H9 (cell line): ENCODE data around the gene DAAM2. TPM values are rescaled to one million over a fixed set of nuclear protein-coding genes. Genes with fewer than 3 reads are reported as not detected.

ENCODE experiments used
- DNase-seq: peaks from one replicate; pipeline ENCODE4 v3.0.0-alpha.2; 2017
- H2AFZ ChIP-seq: one replicate; pipeline ENCODE4 v1.6.1; 2013; ENCODE audit warnings: mild to moderate bottlenecking, low read length, control low read depth, moderate library complexity
- H2AK5ac ChIP-seq: 2 replicates; pipeline ENCODE4 v1.6.1; 2013; ENCODE audit warnings: low read length, control low read depth, mixed read lengths; ENCODE audit not compliant: insufficient read length
- H2BK120ac ChIP-seq: one replicate; pipeline ENCODE4 v1.6.1; 2013; ENCODE audit warnings: low read depth, mild to moderate bottlenecking, low read length, control low read depth, inconsistent platforms; ENCODE audit not compliant: poor library complexity, severe bottlenecking
- H2BK12ac ChIP-seq: 2 replicates; pipeline ENCODE4 v1.6.1; 2013; ENCODE audit warnings: low read length, control low read depth, mixed read lengths, low read depth; ENCODE audit not compliant: insufficient read length
- H2BK15ac ChIP-seq: 2 replicates; pipeline ENCODE4 v1.6.1; 2013; ENCODE audit warnings: low read depth, low read length, control low read depth
- H2BK20ac ChIP-seq: one replicate; pipeline ENCODE4 v1.6.1; 2013; ENCODE audit warnings: low read depth, mild to moderate bottlenecking, low read length, control low read depth, inconsistent platforms; ENCODE audit not compliant: poor library complexity, severe bottlenecking
- H2BK5ac ChIP-seq: 2 replicates; pipeline ENCODE4 v1.6.1; 2013; ENCODE audit warnings: low read length, control low read depth, mixed read lengths; ENCODE audit not compliant: insufficient read length
- H3K14ac ChIP-seq: 2 replicates; pipeline ENCODE4 v1.6.1; 2013; ENCODE audit warnings: low read length, control low read depth; ENCODE audit not compliant: insufficient read depth
- H3K18ac ChIP-seq: 2 replicates; pipeline ENCODE4 v1.6.1; 2013; ENCODE audit warnings: low read depth, mild to moderate bottlenecking, mixed read lengths, low read length, control low read depth; ENCODE audit not compliant: insufficient read length
- H3K23ac ChIP-seq: 2 replicates; pipeline ENCODE4 v1.6.1; 2013; ENCODE audit warnings: low read length, control low read depth, mixed read lengths, low read depth; ENCODE audit not compliant: insufficient read length
- H3K23me2 ChIP-seq: 2 replicates; pipeline ENCODE4 v1.6.1; 2013; ENCODE audit warnings: low read depth, mild to moderate bottlenecking, mixed read lengths, low read length, control low read depth; ENCODE audit not compliant: insufficient read length, poor library complexity, severe bottlenecking
- H3K27ac ChIP-seq: 2 replicates; pipeline ENCODE4 v1.5.1; 2013; ENCODE audit warnings: low read length, control low read depth, mixed read lengths, low read depth; ENCODE audit not compliant: insufficient read length
- H3K27me3 ChIP-seq: 2 replicates; pipeline ENCODE4 v1.6.1; 2013; ENCODE audit warnings: low read length, control low read depth, inconsistent platforms; ENCODE audit not compliant: insufficient read depth
- H3K4ac ChIP-seq: 2 replicates; pipeline ENCODE4 v1.6.1; 2013; ENCODE audit warnings: low read depth, mild to moderate bottlenecking, control low read depth, inconsistent platforms, low read length, moderate library complexity
- H3K4me1 ChIP-seq: 2 replicates; pipeline ENCODE4 v1.6.1; 2013; ENCODE audit warnings: low read length, control low read depth, inconsistent platforms; ENCODE audit not compliant: insufficient read depth
- H3K4me2 ChIP-seq: 2 replicates; pipeline ENCODE4 v1.6.1; 2013; ENCODE audit warnings: low read length, control low read depth, mixed read lengths; ENCODE audit not compliant: insufficient read length, insufficient read depth
- H3K56ac ChIP-seq: 2 replicates; pipeline ENCODE4 v1.6.1; 2013; ENCODE audit warnings: low read depth, mild to moderate bottlenecking, mixed read lengths, low read length, control low read depth; ENCODE audit not compliant: insufficient read length
- H3K79me1 ChIP-seq: 2 replicates; pipeline ENCODE4 v1.6.1; 2013; ENCODE audit warnings: low read depth, mild to moderate bottlenecking, moderate library complexity, low read length, control low read depth, inconsistent platforms; ENCODE audit not compliant: insufficient read depth, poor library complexity, severe bottlenecking
- H3K79me2 ChIP-seq: 2 replicates; pipeline ENCODE4 v1.6.1; 2013; ENCODE audit warnings: low read length, control low read depth, inconsistent platforms; ENCODE audit not compliant: insufficient read depth
- H3K9ac ChIP-seq: 2 replicates; pipeline ENCODE4 v1.6.1; 2013; ENCODE audit warnings: low read length, control low read depth, mixed read lengths; ENCODE audit not compliant: insufficient read length; ENCODE audit errors: extremely low read depth
- H3K9me3 ChIP-seq: one replicate; pipeline ENCODE4 v1.6.1; 2013; ENCODE audit warnings: low read depth, low read length, inconsistent platforms; ENCODE audit not compliant: control insufficient read depth
- H3T11ph ChIP-seq: one replicate; pipeline ENCODE4 v1.6.1; 2013; ENCODE audit warnings: mild to moderate bottlenecking, low read length, control low read depth, inconsistent platforms
- H4K20me1 ChIP-seq: one replicate; pipeline ENCODE4 v1.6.1; 2013; ENCODE audit not compliant: control insufficient read depth, insufficient read length, insufficient read depth
- H4K5ac ChIP-seq: 2 replicates; pipeline ENCODE4 v1.6.1; 2013; ENCODE audit warnings: low read depth, mild to moderate bottlenecking, mixed read lengths, low read length, control low read depth; ENCODE audit not compliant: insufficient read length
- H4K8ac ChIP-seq: replicated peaks from 2 replicates; pipeline ENCODE4 v1.6.1; 2013; ENCODE audit warnings: low read length, control low read depth, mixed read lengths, low read depth; ENCODE audit not compliant: insufficient read length
- H4K91ac ChIP-seq: 2 replicates; pipeline ENCODE4 v1.6.1; 2013; ENCODE audit warnings: low read depth, mild to moderate bottlenecking, moderate library complexity, mixed read lengths, low read length, control low read depth; ENCODE audit not compliant: insufficient read length
- H3K27ac Mint-ChIP-seq, 3 experiments: 2 replicates in 2 of 3; 3 replicates in 1 of 3; pipeline ENCODE4 v1.8.0; 2020 to 2021; ENCODE audit warnings: mixed read lengths in 3 of 3, mild to moderate bottlenecking in 1 of 3, moderate library complexity in 1 of 3
- H3K27me3 Mint-ChIP-seq: 2 replicates; pipeline ENCODE4 v1.8.0; 2021; ENCODE audit warnings: low read depth, mild to moderate bottlenecking, moderate library complexity, mixed read lengths
- H3K36me3 Mint-ChIP-seq, 3 experiments: 2 replicates in 2 of 3; 3 replicates in 1 of 3; pipeline ENCODE4 v1.8.0; 2020 to 2021; ENCODE audit warnings: low read depth in 3 of 3, mixed read lengths in 3 of 3; ENCODE audit not compliant: insufficient read depth in 1 of 3
- H3K4me1 Mint-ChIP-seq, 2 experiments: 2 replicates each; pipeline ENCODE4 v1.8.0; 2020; ENCODE audit warnings: mixed read lengths in 2 of 2
- H3K4me3 Mint-ChIP-seq, 2 experiments: 2 replicates in 1 of 2; 3 replicates in 1 of 2; pipeline ENCODE4 v1.8.0; 2020 to 2021; ENCODE audit warnings: mild to moderate bottlenecking in 2 of 2, mixed read lengths in 2 of 2, moderate library complexity in 1 of 2
- H3K9me3 Mint-ChIP-seq, 2 experiments: 2 replicates in 1 of 2; 3 replicates in 1 of 2; pipeline ENCODE4 v1.8.0; 2020; ENCODE audit warnings: mild to moderate bottlenecking in 2 of 2, mixed read lengths in 2 of 2, moderate library complexity in 1 of 2
- WGBS: extraction: QIAGEN DNeasy Blood & Tissue Kit; methylation state at CpG from one replicate; pipeline ENCODE4 v1.1.7; 2013; ENCODE audit warnings: missing lambda C conversion rate, low lambda C conversion rate, mixed read lengths; ENCODE audit not compliant: insufficient read length; ENCODE audit errors: extremely low coverage; 5-methylcytosine and 5-hydroxymethylcytosine counted together
- total RNA-seq: library from RNA; stranded (reverse); gene quantifications from 2 replicates; pipeline ENCODE4 v1.2.1, GENCODE V29; 2021
- TF ChIP-seq, protein P1 (sequence below): fragments of 200-600 bp; sonication (generic); conservative IDR thresholded peaks from 3 replicates; pipeline ENCODE4 v1.8.0; 2021; ENCODE audit warnings: antibody characterized with exemption, mild to moderate bottlenecking

Gene DAAM2
- total RNA-seq, 1 experiment from 2014 or later: 1.1 TPM

DNA sequence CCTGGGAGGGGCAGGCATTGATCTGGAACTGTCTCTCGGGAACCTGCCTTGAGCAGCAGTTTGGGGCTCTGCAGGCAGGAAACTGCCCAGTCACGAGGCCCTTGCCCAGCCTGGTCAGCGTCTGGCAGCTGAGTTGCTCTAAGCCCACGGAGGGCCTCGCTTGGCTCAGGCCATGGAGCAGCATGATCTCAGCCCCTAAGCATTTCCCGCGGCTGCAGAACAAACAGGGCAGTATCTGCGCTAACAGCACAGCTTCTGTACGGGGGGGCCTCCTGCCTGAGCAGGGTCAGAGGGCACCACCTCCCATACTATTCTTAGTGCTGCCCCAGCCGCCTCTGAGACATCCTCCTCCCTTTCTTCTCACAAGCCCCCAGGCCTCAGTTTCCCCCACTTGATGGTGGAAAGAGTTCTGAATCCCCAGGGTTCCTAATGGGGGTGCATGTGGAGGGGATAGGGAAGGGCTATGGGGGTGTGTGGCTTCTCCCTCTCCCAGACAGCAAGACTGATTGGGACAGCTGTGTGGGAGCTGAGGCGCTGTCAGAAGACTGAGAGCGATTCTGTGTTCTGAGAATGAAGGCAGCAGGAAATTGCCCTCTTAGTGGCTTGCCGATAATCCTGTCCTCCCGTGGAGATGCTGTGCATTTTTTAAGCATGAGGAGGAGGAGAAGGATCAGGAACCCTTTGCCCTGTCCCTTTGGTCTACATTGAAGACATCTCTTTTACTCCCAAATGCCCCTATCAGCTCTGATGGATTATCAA is 95.7 kb downstream of the DAAM2 start:
- WGBS: no CpG with 5 or more reads among the region's 14 CpGs
- no peaks in the 10 kb centered on the region for H4K20me1 ChIP-seq
- no peak overlapping the region for H3K14ac ChIP-seq
- no peak overlapping the region for H2BK5ac ChIP-seq
- H3K4me1 Mint-ChIP-seq: peaks cover 5% of the 10 kb centered on the region in 2 experiments; a peak in 2 of 4 replicates
- no peak overlapping the region for H3K56ac ChIP-seq
- no peak overlapping the region for H4K8ac ChIP-seq
- no peaks in the 10 kb centered on the region; a peak in 1 of 5 replicates for H3K9me3 Mint-ChIP-seq
- no peaks in the 10 kb centered on the region; a peak in 1 of 7 replicates for H3K36me3 Mint-ChIP-seq
- H3T11ph ChIP-seq: no peak overlapping the region
- H4K91ac ChIP-seq: no peak overlapping the region
- DNase-seq: no peak
- H3K79me1 ChIP-seq: no peaks in the 10 kb centered on the region
- H2BK12ac ChIP-seq: no peak overlapping the region
- no peak overlapping the region for H3K27ac ChIP-seq
- H3K23me2 ChIP-seq: no peaks in the 10 kb centered on the region
- H3K27me3 ChIP-seq: no peaks in the 10 kb centered on the region
- no peak overlapping the region for H2BK20ac ChIP-seq
- H3K79me2 ChIP-seq: no peaks in the 10 kb centered on the region
- no peak overlapping the region for H2AFZ ChIP-seq
- H3K9me3 ChIP-seq: no peaks in the 10 kb centered on the region
- no peak overlapping the region for H2BK120ac ChIP-seq
- no peak overlapping the region; a peak in 1 of 5 replicates for H3K4me3 Mint-ChIP-seq
- no peak overlapping the region for H2BK15ac ChIP-seq
- no peak overlapping the region for H3K23ac ChIP-seq
- TF ChIP-seq, protein P1, sequence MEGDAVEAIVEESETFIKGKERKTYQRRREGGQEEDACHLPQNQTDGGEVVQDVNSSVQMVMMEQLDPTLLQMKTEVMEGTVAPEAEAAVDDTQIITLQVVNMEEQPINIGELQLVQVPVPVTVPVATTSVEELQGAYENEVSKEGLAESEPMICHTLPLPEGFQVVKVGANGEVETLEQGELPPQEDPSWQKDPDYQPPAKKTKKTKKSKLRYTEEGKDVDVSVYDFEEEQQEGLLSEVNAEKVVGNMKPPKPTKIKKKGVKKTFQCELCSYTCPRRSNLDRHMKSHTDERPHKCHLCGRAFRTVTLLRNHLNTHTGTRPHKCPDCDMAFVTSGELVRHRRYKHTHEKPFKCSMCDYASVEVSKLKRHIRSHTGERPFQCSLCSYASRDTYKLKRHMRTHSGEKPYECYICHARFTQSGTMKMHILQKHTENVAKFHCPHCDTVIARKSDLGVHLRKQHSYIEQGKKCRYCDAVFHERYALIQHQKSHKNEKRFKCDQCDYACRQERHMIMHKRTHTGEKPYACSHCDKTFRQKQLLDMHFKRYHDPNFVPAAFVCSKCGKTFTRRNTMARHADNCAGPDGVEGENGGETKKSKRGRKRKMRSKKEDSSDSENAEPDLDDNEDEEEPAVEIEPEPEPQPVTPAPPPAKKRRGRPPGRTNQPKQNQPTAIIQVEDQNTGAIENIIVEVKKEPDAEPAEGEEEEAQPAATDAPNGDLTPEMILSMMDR: no peak
- H3K9ac ChIP-seq: no peak overlapping the region
- no peak overlapping the region for H4K5ac ChIP-seq
- H3K18ac ChIP-seq: no peak overlapping the region
- H3K27ac Mint-ChIP-seq: no peak overlapping the region
- H2AK5ac ChIP-seq: no peak overlapping the region
- H3K4me1 ChIP-seq: no peaks in the 10 kb centered on the region
- no peak overlapping the region for H3K4ac ChIP-seq
- H3K4me2 ChIP-seq: no peak overlapping the region
- peaks cover 2% of the 10 kb centered on the region for H3K27me3 Mint-ChIP-seq
